C4-2B (cell line): ENCODE data around the gene TUBGCP6.

ENCODE experiments used
- ZFX ChIP-seq: fragments of 450-650 bp; IDR thresholded peaks from 2 replicates; pipeline ENCODE4 v1.6.1; 2017
- TF ChIP-seq, protein P1 (sequence below): fragments of 450-650 bp; conservative IDR thresholded peaks from 2 replicates; pipeline ENCODE4 v1.5.1; 2017; ENCODE audit warnings: mild to moderate bottlenecking

DNA sequence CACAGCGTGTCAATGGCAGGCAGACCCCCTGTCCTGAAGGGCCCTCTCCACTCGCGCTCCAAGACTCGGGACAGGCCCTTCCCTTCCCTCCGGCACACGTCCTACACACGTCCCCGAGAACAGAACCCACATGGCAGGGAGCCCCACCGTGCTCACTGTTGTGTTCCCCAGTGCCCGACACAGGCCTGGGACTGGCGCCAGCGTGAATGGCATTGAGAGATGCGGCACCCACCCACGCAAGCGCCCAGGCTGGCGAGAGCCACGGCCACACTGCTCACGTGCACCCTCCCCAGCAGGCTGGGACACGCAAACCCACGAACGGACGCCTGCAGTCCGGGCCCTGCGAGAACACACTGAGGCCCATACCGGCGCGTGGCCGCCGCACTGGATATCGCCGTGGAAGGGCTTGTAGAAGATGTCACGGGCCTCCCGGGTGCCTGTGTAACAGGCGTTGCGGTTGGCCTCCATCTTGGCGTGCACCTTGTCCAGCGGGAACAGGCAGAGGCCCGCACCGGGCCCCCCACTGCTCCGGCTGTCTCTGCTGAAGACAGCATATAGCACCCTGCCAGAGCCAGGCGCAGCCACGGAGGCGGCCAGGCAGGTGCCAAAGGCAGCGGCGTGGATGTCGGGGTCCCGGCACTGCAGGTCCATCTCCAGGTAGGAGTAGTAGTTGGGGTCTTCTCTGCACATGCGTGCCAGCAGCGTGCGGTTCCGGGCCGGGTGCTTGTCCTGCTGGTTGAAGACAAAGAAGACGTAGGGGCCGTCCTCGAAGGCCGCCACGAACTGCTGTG lies 44.5 kb upstream of the TUBGCP6 start:
- TF ChIP-seq, protein P1, sequence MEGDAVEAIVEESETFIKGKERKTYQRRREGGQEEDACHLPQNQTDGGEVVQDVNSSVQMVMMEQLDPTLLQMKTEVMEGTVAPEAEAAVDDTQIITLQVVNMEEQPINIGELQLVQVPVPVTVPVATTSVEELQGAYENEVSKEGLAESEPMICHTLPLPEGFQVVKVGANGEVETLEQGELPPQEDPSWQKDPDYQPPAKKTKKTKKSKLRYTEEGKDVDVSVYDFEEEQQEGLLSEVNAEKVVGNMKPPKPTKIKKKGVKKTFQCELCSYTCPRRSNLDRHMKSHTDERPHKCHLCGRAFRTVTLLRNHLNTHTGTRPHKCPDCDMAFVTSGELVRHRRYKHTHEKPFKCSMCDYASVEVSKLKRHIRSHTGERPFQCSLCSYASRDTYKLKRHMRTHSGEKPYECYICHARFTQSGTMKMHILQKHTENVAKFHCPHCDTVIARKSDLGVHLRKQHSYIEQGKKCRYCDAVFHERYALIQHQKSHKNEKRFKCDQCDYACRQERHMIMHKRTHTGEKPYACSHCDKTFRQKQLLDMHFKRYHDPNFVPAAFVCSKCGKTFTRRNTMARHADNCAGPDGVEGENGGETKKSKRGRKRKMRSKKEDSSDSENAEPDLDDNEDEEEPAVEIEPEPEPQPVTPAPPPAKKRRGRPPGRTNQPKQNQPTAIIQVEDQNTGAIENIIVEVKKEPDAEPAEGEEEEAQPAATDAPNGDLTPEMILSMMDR, result no peak
- no peak for TF ChIP-seq ZFX
